OCI-LY3 (cell line): ENCODE results near the gene HOXA3.

Experiments used
- H2AFZ ChIP-seq: fragments of 200-600, 300-600 bp; shearing (Covaris generic); 2 replicates; pipeline ENCODE4 v1.6.0; 2014; ENCODE audit warnings: antibody characterized with exemption, low read depth, low read length
- H3K27ac ChIP-seq: fragments of 200-600, 300-600 bp; sonication (generic); 2 replicates; pipeline ENCODE4 v1.5.1; 2014; ENCODE audit warnings: mild to moderate bottlenecking, low read length, moderate library complexity, mixed read lengths
- H3K27me3 ChIP-seq: fragments of 200-600, 300-600 bp; sonication (generic); 2 replicates; pipeline ENCODE4 v1.6.1; 2014; ENCODE audit warnings: low read depth, low read length, mixed read lengths
- H3K36me3 ChIP-seq: fragments of 200-600, 300-600 bp; sonication (generic); replicated peaks from 2 replicates; pipeline ENCODE3; 2014; ENCODE audit warnings: low read depth, low read length, mixed read lengths
- H3K4me1 ChIP-seq: fragments of 300-600, 200-600 bp; sonication (generic); 2 replicates; pipeline ENCODE4 v1.6.1; 2014; ENCODE audit warnings: low read length, mixed read lengths
- H3K4me2 ChIP-seq: fragments of 200-600, 300-600 bp; sonication (generic); 2 replicates; pipeline ENCODE4 v1.6.1; 2014; ENCODE audit warnings: low read length, mixed read lengths
- H3K4me3 ChIP-seq: fragments of 300-600, 200-600 bp; sonication (generic); 2 replicates; pipeline ENCODE4 v1.5.1; 2014; ENCODE audit warnings: antibody characterized with exemption, mild to moderate bottlenecking, low read length, moderate library complexity
- H3K79me2 ChIP-seq: fragments of 300-600, 200-600 bp; shearing (Covaris generic); 2 replicates; pipeline ENCODE4 v1.6.1; 2014; ENCODE audit warnings: mild to moderate bottlenecking, low read length, mixed read lengths
- H3K9ac ChIP-seq: fragments of 300-600, 200-600 bp; shearing (Covaris generic); 2 replicates; pipeline ENCODE4 v1.6.0; 2014; ENCODE audit warnings: mild to moderate bottlenecking, low read length, moderate library complexity
- H3K9me3 ChIP-seq: fragments of 200-600, 300-600 bp; shearing (Covaris generic); 2 replicates; pipeline ENCODE4 v1.6.1; 2014; ENCODE audit warnings: low read length, mixed read lengths; ENCODE audit not compliant: insufficient read depth
- H4K20me1 ChIP-seq: fragments of 200-600, 300-600 bp; sonication (generic); 2 replicates; pipeline ENCODE4 v1.6.1; 2016; ENCODE audit warnings: low read length, mixed read lengths; ENCODE audit not compliant: insufficient read depth
- CTCF ChIP-seq: fragments of 200-600, 300-600 bp; sonication (generic); IDR thresholded peaks from 2 replicates; pipeline ENCODE4 v1.5.1; 2014; ENCODE audit warnings: antibody characterized with exemption, low read length, low read depth
- EZH2phosphoT487 ChIP-seq: fragments of 200-600 bp; shearing (Covaris generic); IDR thresholded peaks from 2 replicates; pipeline ENCODE4 v1.6.1; 2018; ENCODE audit warnings: antibody characterized with exemption, mixed run types, low read depth

Gene HOXA3

GRCh38 chr7:27091941-27092818 lies 60.2 kb downstream of the HOXA3 start:
- H3K36me3 ChIP-seq = no peaks in the 10 kb centered on the region
- H3K79me2 ChIP-seq = peaks cover 10% of the 10 kb centered on the region
- H3K4me3 ChIP-seq = no peak overlapping the region
- no peak overlapping the region for H3K4me2 ChIP-seq
- peaks cover 7% of the 10 kb centered on the region for H3K4me1 ChIP-seq
- no peak overlapping the region for H2AFZ ChIP-seq
- no peaks in the 10 kb centered on the region for H3K27me3 ChIP-seq
- H3K9me3 ChIP-seq = no peaks in the 10 kb centered on the region
- H4K20me1 ChIP-seq = no peaks in the 10 kb centered on the region
- no peak overlapping the region for H3K27ac ChIP-seq
- H3K9ac ChIP-seq = no peak overlapping the region
- no peak for TF ChIP-seq CTCF
- no peak for TF ChIP-seq EZH2phosphoT487

- Histone ChIP-seq H3K4me3 (no peak overlapping the region), H3K9me3 (no peaks in the 10 kb centered on the region), H4K20me1 (no peaks in the 10 kb centered on the region), H3K36me3 (no peaks in the 10 kb centered on the region), H3K4me2 (no peak overlapping the region), H3K79me2 (no peaks in the 10 kb centered on the region), H3K27ac (no peak overlapping the region), H2AFZ (no peak overlapping the region), H3K27me3 (no peaks in the 10 kb centered on the region), H3K9ac (no peak overlapping the region), H3K4me1 (peaks cover 6% of the 10 kb centered on the region)
- TF ChIP-seq CTCF (no peak), EZH2phosphoT487 (no peak)
These were observed 61.3 kb downstream of the HOXA3 start for GRCh38 chr7:27091105-27091504.

GRCh38 chr7:27088002-27088922 lies 64.1 kb downstream of the HOXA3 start:
- Histone ChIP-seq H3K4me3 (no peak overlapping the region), H3K9ac (no peak overlapping the region), H3K27me3 (no peaks in the 10 kb centered on the region), H3K4me1 (no peaks in the 10 kb centered on the region), H3K79me2 (no peaks in the 10 kb centered on the region), H3K36me3 (no peaks in the 10 kb centered on the region), H4K20me1 (no peaks in the 10 kb centered on the region), H3K4me2 (no peak overlapping the region), H3K9me3 (no peaks in the 10 kb centered on the region), H3K27ac (no peak overlapping the region), H2AFZ (no peak overlapping the region)
- TF ChIP-seq EZH2phosphoT487 (no peak), CTCF (no peak)

GRCh38 chr7:27083646-27084045 lies 68.7 kb downstream of the HOXA3 start:
- no peak overlapping the region for H3K4me2 ChIP-seq
- no peak overlapping the region for H2AFZ ChIP-seq
- TF ChIP-seq EZH2phosphoT487 (no peak), CTCF (no peak)
- H3K9me3 ChIP-seq = no peaks in the 10 kb centered on the region
- H3K4me1 ChIP-seq = peaks cover 11% of the 10 kb centered on the region; the same call in 1 of the 2 replicates
- no peaks in the 10 kb centered on the region for H3K27me3 ChIP-seq
- H3K4me3 ChIP-seq = no peak overlapping the region
- H3K27ac ChIP-seq = no peak overlapping the region
- no peak overlapping the region for H3K9ac ChIP-seq
- H3K79me2 ChIP-seq = no peaks in the 10 kb centered on the region
- H4K20me1 ChIP-seq = no peaks in the 10 kb centered on the region
- H3K36me3 ChIP-seq = no peaks in the 10 kb centered on the region
